Measurements from ENCODE around the gene IFNG.

DNA sequence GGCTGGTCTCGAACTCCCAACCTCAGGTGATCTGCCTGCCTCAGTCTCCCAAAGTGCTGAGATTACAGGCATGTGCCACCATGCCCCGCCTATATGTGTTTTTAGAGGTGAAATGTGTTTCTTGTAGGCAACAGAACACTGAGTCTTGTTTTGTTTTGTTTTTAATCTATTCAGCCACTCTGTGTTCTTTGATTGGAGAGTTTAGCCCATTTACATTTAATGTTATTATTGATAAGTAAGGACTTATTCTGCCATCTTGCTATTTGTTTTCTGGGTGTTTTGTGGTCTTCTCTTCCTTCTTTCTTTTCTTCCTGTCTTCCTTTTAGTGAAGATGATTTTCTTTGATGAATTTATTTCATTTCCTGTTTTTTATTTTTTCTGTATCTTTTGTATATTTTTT is 29.6 kb downstream of the IFNG start:
- no peak for TF ChIP-seq POLR2A (IDR thresholded peaks at IDR 0.05)
- TF ChIP-seq, protein P1, sequence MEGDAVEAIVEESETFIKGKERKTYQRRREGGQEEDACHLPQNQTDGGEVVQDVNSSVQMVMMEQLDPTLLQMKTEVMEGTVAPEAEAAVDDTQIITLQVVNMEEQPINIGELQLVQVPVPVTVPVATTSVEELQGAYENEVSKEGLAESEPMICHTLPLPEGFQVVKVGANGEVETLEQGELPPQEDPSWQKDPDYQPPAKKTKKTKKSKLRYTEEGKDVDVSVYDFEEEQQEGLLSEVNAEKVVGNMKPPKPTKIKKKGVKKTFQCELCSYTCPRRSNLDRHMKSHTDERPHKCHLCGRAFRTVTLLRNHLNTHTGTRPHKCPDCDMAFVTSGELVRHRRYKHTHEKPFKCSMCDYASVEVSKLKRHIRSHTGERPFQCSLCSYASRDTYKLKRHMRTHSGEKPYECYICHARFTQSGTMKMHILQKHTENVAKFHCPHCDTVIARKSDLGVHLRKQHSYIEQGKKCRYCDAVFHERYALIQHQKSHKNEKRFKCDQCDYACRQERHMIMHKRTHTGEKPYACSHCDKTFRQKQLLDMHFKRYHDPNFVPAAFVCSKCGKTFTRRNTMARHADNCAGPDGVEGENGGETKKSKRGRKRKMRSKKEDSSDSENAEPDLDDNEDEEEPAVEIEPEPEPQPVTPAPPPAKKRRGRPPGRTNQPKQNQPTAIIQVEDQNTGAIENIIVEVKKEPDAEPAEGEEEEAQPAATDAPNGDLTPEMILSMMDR (IDR thresholded peaks at IDR 0.05) = no peak
- no peak for TF ChIP-seq POLR2AphosphoS5 (IDR thresholded peaks at IDR 0.05)

All from breast epithelium (tissue), 3 donors.